ENCODE measurements around the gene RPGRIP1L. TPM values are rescaled to one million over a fixed set of nuclear protein-coding genes. Genes with fewer than 3 reads are reported as not detected.

RPGRIP1L gene
- total RNA-seq, 1 donor from 2014 or later: 11.3 TPM

DNA sequence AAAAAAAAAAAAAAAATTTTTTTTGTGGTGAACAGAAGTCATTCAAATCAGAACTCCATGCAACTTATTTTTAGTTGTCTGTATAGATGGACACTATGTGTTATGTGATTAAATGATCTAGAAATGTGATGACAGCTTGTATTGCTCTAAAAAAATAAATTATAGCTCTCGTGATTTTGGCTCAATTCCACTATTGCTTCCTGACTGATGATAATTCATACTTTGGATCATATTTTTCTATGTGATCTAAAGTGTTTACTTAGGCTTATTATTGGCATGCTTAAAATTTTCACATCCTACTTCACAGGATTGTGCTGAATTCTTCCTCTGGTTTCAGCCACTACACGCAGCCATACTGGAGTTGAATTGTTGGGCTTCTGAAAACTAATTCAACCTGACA is 76.8 kb downstream of the RPGRIP1L start:
- TF ChIP-seq, protein P1, sequence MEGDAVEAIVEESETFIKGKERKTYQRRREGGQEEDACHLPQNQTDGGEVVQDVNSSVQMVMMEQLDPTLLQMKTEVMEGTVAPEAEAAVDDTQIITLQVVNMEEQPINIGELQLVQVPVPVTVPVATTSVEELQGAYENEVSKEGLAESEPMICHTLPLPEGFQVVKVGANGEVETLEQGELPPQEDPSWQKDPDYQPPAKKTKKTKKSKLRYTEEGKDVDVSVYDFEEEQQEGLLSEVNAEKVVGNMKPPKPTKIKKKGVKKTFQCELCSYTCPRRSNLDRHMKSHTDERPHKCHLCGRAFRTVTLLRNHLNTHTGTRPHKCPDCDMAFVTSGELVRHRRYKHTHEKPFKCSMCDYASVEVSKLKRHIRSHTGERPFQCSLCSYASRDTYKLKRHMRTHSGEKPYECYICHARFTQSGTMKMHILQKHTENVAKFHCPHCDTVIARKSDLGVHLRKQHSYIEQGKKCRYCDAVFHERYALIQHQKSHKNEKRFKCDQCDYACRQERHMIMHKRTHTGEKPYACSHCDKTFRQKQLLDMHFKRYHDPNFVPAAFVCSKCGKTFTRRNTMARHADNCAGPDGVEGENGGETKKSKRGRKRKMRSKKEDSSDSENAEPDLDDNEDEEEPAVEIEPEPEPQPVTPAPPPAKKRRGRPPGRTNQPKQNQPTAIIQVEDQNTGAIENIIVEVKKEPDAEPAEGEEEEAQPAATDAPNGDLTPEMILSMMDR (conservative IDR thresholded peaks at IDR 0.05; ENCODE audit: low read depth, low read length): no peak
- no peak overlapping the region for H3K4me3 ChIP-seq (ENCODE audit: low read depth, low read length)
- no peak for DNase-seq (ENCODE audit: low read depth)

DNA sequence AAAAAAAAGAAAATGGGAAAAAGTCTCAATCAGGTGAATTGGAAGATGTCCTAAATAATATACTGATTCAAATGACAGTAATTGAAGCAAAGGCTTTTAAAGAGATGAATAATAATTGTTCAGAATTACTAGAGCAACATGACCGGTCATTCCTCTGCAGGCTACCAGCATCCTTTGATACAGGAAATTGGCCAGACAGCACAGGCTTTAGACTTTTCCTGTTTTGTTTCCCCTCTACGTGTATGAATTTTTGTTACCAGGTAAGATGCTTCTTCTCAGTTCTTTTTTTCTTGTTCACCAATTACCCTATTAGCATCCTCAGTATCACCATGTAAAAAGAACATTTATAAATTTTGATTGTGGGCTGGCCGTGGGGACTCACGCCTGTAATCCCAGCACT is 77.5 kb downstream of the RPGRIP1L start:
- DNase-seq (ENCODE audit: low read depth): no peak
- H3K4me3 ChIP-seq (ENCODE audit: low read depth, low read length): no peak overlapping the region
- TF ChIP-seq, protein P1 (conservative IDR thresholded peaks at IDR 0.05; ENCODE audit: low read depth, low read length): no peak

DNA sequence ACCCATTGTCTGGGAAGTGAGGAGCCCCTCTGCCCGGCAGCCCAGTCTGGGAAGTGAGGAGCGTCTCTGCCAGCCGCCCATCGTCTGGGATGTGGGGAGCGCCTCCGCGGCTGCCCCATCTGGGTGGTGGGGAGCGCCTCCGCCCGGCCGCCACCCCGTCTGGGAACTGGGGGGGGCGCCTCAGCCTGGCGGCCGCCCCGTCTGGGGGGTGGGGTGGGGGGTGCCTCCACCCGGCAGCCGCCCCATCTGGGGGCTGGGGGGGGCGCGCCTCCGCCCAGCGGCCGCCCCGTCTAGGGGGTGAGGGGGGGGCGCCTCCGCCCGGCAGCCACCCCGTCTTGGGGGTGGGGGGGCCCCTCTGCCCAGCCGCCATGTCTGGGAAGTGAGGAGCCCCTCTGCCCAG is 78.4 kb downstream of the RPGRIP1L start:
- DNase-seq (ENCODE audit: low read depth): no peak
- TF ChIP-seq, protein P1 (conservative IDR thresholded peaks at IDR 0.05; ENCODE audit: low read depth, low read length): no peak
- no peak overlapping the region for H3K4me3 ChIP-seq (ENCODE audit: low read depth, low read length)

DNA sequence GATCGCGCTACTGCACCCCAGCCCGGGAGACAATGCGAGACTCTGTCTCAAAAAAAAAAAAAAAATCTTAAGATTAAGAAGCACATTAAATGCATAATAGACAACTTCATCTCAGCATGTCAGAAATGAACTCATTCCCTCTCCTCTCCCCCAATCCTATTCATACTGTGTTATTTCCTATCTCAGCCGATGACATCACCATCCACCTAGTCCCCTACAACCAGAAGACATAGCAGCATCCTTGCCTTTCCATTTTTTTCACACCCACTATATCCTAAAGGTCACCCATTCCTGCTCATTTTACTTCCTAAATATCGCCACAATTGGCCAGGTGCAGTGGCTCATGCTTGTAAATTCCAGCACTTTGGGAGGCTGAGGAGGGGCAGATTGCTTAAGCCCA is 81.3 kb downstream of the RPGRIP1L start:
- H3K4me3 ChIP-seq (ENCODE audit: low read depth, low read length): no peak overlapping the region
- no peak for DNase-seq (ENCODE audit: low read depth)
- TF ChIP-seq, protein P1 (conservative IDR thresholded peaks at IDR 0.05; ENCODE audit: low read depth, low read length): no peak

DNA sequence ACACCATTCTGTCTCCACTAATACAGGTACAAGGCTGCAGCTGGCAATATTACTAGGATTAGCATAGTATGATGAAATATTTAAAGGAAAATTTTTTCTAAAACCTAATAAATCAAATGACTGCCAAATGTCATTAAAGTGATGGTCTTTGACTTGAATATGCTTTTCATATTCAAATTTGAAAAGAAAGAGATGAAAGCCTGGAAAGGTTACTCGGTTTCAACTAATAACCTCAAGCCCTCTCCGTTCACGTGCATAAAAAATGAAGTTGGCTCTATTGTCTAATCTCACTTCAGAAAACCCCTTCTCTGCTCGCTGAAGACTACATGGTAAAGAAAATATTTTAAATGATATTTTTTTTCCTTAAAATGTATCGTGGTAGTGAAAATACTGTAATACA is 83.2 kb downstream of the RPGRIP1L start:
- TF ChIP-seq, protein P1 (conservative IDR thresholded peaks at IDR 0.05; ENCODE audit: low read depth, low read length): no peak
- DNase-seq (ENCODE audit: low read depth): no peak
- H3K4me3 ChIP-seq (ENCODE audit: low read depth, low read length): no peak overlapping the region

DNA sequence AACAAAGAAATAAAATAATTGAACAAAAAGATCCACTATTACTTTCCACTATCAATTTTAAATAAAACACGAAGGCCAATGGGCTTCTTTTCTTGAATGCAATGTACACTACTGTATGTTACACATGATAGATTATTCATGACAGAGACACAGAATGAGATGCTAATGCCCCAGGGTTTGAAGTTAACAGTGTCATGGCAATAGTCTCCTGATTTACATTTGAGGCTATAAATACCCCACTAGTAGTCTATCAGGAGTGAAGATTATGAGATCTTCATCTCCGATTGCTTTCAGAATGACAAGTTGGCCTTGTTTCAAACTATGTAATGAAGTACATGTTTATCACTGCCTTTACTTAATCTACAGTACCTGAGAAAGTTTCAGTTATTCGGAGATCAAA is 84.4 kb downstream of the RPGRIP1L start:
- TF ChIP-seq, protein P1 (conservative IDR thresholded peaks at IDR 0.05; ENCODE audit: low read depth, low read length): no peak
- no peak overlapping the region for H3K4me3 ChIP-seq (ENCODE audit: low read depth, low read length)
- no peak for DNase-seq (ENCODE audit: low read depth)

DNA sequence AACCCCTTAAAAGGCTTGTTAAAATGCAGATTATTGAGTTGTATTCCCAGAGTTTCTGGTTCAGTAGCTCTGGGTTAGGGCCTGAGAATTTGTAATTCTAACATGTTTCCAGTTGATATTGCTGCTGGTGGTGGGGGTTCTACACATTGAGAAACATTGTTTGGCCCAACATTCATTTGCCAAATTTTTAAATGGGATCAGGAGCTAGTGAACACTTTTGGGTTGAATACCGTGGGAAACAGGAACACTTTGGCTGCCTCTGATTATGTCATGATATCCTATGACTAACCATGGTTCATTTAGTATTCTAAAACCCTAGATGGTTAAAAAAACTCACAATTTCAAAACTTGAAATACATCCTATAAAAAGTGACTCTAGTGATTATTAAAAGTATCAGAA is 89.3 kb downstream of the RPGRIP1L start:
- no peak for DNase-seq (ENCODE audit: low read depth)
- TF ChIP-seq, protein P1 (conservative IDR thresholded peaks at IDR 0.05; ENCODE audit: low read depth, low read length): no peak
- no peak overlapping the region for H3K4me3 ChIP-seq (ENCODE audit: low read depth, low read length)

Data from epithelial cell of proximal tubule (primary cell).